ENCODE data around the gene KLF15.

DNA sequence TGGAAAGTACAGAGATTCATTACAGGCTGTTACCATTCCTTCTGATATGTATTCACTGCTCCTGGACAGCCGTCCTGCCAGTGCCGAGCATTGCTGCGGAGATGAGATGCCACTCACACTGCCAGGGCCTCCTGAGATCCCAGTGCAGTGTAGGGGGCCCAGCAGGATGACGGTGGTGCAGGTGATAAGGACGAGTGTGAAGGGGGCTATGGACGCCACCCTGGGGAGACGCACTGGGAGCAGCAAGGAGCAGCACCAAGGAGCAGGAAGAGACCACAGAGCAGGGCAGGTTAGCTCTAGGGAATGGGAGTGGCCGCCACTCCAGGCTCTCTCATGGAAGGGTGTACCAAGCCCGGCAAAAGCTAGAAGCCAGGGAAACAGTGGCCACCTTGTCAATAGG, 4.0 kb upstream of the KLF15 start:
- TF ChIP-seq, protein P1, sequence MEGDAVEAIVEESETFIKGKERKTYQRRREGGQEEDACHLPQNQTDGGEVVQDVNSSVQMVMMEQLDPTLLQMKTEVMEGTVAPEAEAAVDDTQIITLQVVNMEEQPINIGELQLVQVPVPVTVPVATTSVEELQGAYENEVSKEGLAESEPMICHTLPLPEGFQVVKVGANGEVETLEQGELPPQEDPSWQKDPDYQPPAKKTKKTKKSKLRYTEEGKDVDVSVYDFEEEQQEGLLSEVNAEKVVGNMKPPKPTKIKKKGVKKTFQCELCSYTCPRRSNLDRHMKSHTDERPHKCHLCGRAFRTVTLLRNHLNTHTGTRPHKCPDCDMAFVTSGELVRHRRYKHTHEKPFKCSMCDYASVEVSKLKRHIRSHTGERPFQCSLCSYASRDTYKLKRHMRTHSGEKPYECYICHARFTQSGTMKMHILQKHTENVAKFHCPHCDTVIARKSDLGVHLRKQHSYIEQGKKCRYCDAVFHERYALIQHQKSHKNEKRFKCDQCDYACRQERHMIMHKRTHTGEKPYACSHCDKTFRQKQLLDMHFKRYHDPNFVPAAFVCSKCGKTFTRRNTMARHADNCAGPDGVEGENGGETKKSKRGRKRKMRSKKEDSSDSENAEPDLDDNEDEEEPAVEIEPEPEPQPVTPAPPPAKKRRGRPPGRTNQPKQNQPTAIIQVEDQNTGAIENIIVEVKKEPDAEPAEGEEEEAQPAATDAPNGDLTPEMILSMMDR (IDR thresholded peaks at IDR 0.05; ENCODE audit: poor library complexity) = no peak
- TF ChIP-seq EZH2 (IDR thresholded peaks at IDR 0.05; ENCODE audit: borderline replicate concordance) (no peak), EZH2phosphoT487 (IDR thresholded peaks at IDR 0.05; ENCODE audit: low read depth, severe bottlenecking, unreplicated experiment) (no peak)

Measured in hepatocyte (in vitro differentiated cells).